ENCODE data around the gene PCDHGA10.
"Not testable (repeated sequence)": the region's sequence is repeated elsewhere in the genome, so short reads cannot be mapped to it uniquely, and the experiment has no call there.

DNA sequence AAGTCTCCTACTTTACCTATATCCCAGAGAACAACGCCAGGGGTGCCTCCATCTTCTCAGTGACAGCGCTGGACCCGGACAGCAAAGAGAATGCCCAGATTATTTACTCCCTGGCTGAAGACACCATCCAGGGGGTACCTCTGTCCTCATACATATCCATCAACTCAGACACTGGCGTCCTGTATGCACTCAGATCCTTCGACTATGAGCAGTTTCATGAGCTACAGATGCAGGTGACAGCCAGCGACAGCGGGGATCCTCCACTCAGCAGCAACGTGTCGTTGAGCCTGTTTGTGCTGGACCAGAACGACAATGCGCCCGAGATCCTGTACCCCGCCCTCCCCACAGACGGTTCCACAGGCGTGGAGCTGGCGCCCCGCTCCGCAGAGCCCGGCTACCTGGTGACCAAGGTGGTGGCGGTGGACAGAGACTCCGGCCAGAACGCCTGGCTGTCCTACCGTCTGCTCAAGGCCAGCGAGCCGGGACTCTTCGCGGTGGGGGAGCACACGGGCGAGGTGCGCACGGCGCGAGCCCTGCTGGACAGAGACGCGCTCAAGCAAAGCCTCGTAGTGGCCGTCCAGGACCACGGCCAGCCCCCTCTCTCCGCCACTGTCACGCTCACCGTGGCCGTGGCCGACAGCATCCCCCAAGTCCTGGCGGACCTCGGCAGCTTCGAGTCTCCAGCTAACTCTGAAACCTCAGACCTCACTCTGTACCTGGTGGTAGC lies 1.9 kb downstream of the PCDHGA10 start:
- TF ChIP-seq, protein P1, sequence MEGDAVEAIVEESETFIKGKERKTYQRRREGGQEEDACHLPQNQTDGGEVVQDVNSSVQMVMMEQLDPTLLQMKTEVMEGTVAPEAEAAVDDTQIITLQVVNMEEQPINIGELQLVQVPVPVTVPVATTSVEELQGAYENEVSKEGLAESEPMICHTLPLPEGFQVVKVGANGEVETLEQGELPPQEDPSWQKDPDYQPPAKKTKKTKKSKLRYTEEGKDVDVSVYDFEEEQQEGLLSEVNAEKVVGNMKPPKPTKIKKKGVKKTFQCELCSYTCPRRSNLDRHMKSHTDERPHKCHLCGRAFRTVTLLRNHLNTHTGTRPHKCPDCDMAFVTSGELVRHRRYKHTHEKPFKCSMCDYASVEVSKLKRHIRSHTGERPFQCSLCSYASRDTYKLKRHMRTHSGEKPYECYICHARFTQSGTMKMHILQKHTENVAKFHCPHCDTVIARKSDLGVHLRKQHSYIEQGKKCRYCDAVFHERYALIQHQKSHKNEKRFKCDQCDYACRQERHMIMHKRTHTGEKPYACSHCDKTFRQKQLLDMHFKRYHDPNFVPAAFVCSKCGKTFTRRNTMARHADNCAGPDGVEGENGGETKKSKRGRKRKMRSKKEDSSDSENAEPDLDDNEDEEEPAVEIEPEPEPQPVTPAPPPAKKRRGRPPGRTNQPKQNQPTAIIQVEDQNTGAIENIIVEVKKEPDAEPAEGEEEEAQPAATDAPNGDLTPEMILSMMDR (conservative IDR thresholded peaks at IDR 0.05; ENCODE audit: low read length), result not testable (repeated sequence)
- TF ChIP-seq EZH2phosphoT487 (IDR thresholded peaks at IDR 0.05; ENCODE audit: borderline replicate concordance), result not testable (repeated sequence)
